Activated naive CD4-positive, alpha-beta T cell treated with anti-CD3 and anti-CD28 coated beads, Interleukin-2, amount 50 U/mL, for 72 hours (primary cell): ENCODE results near the gene SHROOM2. TPM values are rescaled to one million over a fixed set of nuclear protein-coding genes. Genes with fewer than 3 reads are reported as not detected.
A peak's percentile ranks its signal among the peaks of the same experiment; 100 is the strongest.

Experiments
- ATAC-seq, 2 donors: fragments of 150-1000 bp; cut with Tn5 transposase; 2 replicates each; pipeline ENCODE4 v1.10.0; 2021; ENCODE audit warnings: mild to moderate bottlenecking in 2 of 2, moderate library complexity in 2 of 2
- DNase-seq, 2 donors: peaks; one replicate each; pipeline ENCODE4 v3.0.0; 2021 to 2022; ENCODE audit warnings: low spot score in 2 of 2
- H3K27ac Mint-ChIP-seq, 2 donors: one replicate each; pipeline ENCODE4 v1.8.0; 2022; ENCODE audit warnings: mild to moderate bottlenecking in 2 of 2, mixed read lengths in 2 of 2
- H3K36me3 Mint-ChIP-seq, 2 donors: one replicate each; pipeline ENCODE4 v1.8.0; 2022; ENCODE audit warnings: mixed read lengths in 2 of 2
- H3K9me3 Mint-ChIP-seq, 2 donors: one replicate each; pipeline ENCODE4 v1.8.0; 2022; ENCODE audit warnings: mixed read lengths in 2 of 2
- total RNA-seq, 2 donors: library from RNA; stranded (reverse); gene quantifications; one replicate each; pipeline ENCODE4 v1.2.3, GENCODE V29; 2022

SHROOM2 gene
- total RNA-seq, 2 donors from 2014 or later: not detected

- Mint-ChIP-seq H3K27ac (no peak overlapping the region), H3K9me3 (no peaks in the 10 kb centered on the region), H3K36me3 (no peaks in the 10 kb centered on the region)
- no peak for ATAC-seq
- no peak for DNase-seq
Measured at GRCh38 chrX:9873360-9873759, 87.1 kb downstream of the SHROOM2 start.

GRCh38 chrX:9873952-9874351 lies 87.7 kb downstream of the SHROOM2 start:
- no peaks in the 10 kb centered on the region for H3K9me3 Mint-ChIP-seq
- peak; percentile 39 to 70 for ATAC-seq
- H3K36me3 Mint-ChIP-seq: no peaks in the 10 kb centered on the region
- peak in 1 of 2 donors; percentile 38 for DNase-seq
- no peak overlapping the region for H3K27ac Mint-ChIP-seq

DNA sequence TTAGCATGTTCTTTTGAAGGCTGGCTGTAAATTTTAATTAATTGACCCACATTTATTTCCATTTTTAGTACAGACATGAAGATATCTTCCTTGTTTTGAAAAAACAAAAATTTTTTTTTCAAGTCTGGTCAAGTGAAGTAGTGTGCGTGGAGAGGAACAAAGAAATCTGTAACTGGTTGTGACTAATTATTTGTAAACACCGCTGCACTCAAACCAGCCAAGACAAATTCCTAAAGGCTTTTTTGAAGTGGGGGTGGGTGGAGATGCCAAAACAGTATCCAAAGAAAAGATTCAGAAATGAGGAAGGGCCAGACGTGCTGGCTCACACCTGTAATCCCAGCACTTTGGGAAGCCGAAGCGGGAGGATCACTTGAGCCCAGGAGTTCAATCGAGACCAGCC lies 88.3 kb downstream of the SHROOM2 start:
- no peaks in the 10 kb centered on the region for H3K36me3 Mint-ChIP-seq
- ATAC-seq (no peak), DNase-seq (no peak)
- no peaks in the 10 kb centered on the region for H3K9me3 Mint-ChIP-seq
- H3K27ac Mint-ChIP-seq: no peak overlapping the region

GRCh38 chrX:9875801-9876200 lies 89.6 kb downstream of the SHROOM2 start:
- Mint-ChIP-seq H3K9me3 (no peaks in the 10 kb centered on the region), H3K27ac (no peak overlapping the region), H3K36me3 (no peaks in the 10 kb centered on the region)
- ATAC-seq: no peak
- DNase-seq: no peak

DNA sequence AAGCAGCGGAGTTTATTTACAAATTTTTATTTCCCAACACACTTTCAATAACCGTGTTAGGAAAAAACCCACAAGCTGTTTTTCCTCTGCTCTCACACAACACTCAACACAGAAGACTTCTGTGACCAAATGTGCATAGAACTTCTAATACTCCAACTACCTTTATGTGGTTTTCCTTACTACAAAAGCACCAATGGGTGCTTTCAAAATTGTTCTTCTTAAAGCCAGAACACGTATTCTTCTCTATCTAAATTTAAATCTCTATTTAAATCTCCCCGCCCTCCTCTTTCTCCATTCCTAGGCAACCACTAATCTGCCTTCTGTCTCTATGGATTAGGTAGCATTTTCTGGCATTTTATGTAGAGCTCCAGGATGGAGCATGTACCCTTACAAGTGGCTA lies 90.0 kb downstream of the SHROOM2 start:
- ATAC-seq (peak in 1 of 2 donors; percentile 38), DNase-seq (no peak)
- H3K9me3 Mint-ChIP-seq: no peaks in the 10 kb centered on the region
- H3K36me3 Mint-ChIP-seq: no peaks in the 10 kb centered on the region
- H3K27ac Mint-ChIP-seq: no peak overlapping the region

GRCh38 chrX:9878146-9878820 lies 92.1 kb downstream of the SHROOM2 start:
- no peak for ATAC-seq
- Mint-ChIP-seq H3K27ac (no peak overlapping the region), H3K36me3 (no peaks in the 10 kb centered on the region)

DNA sequence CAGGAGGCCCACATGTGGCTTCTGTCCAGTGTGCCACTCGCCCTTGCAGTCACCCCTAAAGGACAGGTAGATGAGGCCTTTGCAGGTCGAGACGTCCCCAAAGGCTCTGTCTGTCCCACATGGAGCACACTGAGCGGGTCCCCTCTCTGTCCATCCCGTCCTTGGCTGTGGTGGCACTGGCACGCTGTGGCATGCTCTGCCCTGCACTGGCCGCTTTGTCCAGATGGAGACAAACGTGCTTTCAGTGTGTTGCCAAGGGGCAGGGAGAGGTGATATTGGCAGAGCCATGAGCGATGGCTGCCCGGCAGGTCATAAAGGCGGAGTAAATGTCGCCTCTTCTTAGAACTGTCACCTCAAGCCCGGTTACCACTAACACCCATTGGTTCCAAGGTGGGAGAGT lies 94.0 kb downstream of the SHROOM2 start:
- DNase-seq (no peak), ATAC-seq (no peak)
- Mint-ChIP-seq H3K9me3 (no peaks in the 10 kb centered on the region), H3K27ac (no peak overlapping the region), H3K36me3 (no peaks in the 10 kb centered on the region)

More at GRCh38 chrX:9878146-9878820, 92.1 kb downstream of the SHROOM2 start:
- H3K9me3 Mint-ChIP-seq: no peaks in the 10 kb centered on the region
- no peak for DNase-seq

GRCh38 chrX:9880870-9881269 lies 94.6 kb downstream of the SHROOM2 start:
- no peak for DNase-seq
- Mint-ChIP-seq H3K9me3 (no peaks in the 10 kb centered on the region), H3K36me3 (no peaks in the 10 kb centered on the region), H3K27ac (no peak overlapping the region)
- no peak for ATAC-seq

GRCh38 chrX:9882669-9883446 lies 96.6 kb downstream of the SHROOM2 start:
- no peaks in the 10 kb centered on the region for H3K36me3 Mint-ChIP-seq
- no peak overlapping the region for H3K27ac Mint-ChIP-seq
- H3K9me3 Mint-ChIP-seq: no peaks in the 10 kb centered on the region
- ATAC-seq (no peak), DNase-seq (no peak)

DNA sequence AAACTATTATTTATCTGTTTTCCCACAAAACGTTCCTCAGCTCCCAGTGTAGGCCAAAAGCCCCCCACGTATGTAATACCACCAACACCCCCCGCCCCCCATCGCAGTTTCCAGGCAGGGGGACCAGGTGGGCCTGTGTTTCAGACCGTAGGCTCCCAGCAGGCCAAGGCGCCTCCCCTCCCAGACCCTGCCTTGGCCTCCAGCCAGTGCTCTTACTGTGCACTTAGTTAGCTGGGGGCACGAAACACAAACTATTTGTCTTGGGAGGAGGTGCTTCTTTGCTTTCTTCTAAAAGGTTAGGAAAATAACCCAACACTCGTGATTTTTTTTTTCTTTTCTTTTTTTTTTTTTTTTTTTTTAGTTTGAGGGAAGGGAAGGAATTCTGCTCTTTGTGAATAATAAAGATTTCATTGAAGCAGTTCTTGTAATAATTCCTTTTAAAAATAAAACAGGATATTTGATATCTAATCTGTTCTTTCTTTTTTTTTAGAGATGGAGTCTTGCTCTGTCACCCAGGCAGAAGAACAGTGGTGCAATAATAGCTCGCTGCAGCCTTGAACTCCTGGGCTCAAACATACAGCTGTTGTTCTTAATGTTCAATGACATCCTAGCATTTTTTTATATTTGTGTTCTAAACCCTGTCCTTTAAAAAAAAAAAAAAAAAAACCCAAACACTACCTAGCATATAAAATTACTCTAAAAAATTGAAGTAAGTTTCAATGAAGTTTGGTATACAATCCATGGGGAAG lies 98.0 kb downstream of the SHROOM2 start:
- no peak overlapping the region for H3K27ac Mint-ChIP-seq
- H3K36me3 Mint-ChIP-seq: no peaks in the 10 kb centered on the region
- ATAC-seq: no peak
- no peak for DNase-seq
- H3K9me3 Mint-ChIP-seq: no peaks in the 10 kb centered on the region

GRCh38 chrX:9885150-9885549 lies 98.9 kb downstream of the SHROOM2 start:
- no peaks in the 10 kb centered on the region for H3K36me3 Mint-ChIP-seq
- peak in 1 of 2 donors; percentile 41 for DNase-seq
- no peak overlapping the region for H3K27ac Mint-ChIP-seq
- ATAC-seq: peak; percentile 75 to 92
- no peaks in the 10 kb centered on the region for H3K9me3 Mint-ChIP-seq

DNA sequence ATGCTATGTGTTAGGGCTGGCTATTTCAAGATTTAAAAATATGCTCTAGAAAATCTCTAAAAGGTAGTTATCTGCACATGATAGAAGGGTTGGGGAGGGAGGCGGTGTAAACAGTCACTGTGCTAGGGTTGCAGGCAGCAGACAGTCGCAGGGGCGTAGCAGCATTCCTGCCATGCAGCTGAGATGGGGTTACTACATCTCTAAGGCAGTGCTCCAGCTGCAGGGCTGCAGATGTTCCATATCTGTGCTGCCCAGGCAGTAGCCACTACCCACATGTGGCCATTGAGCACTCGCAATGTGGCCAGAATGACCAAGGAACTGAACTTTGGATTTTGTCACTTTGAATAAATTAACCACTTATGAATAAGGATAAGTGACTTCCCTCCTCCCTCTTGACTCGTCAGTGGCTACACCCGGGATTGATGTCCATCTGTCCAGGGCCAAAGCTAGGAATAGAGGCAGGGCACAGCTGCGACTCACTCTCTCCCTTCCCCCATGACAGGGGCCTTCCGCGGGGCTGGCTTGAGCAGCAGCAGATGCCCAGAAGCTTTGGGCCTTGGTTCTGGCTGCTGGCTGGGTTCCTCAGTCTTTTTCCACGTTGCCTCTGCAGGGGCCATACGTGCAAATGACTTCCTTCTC lies 101.5 kb downstream of the SHROOM2 start:
- Mint-ChIP-seq H3K27ac (no peak overlapping the region), H3K36me3 (no peaks in the 10 kb centered on the region), H3K9me3 (no peaks in the 10 kb centered on the region)
- no peak for DNase-seq
- no peak for ATAC-seq

- ATAC-seq (no peak), DNase-seq (no peak)
- H3K9me3 Mint-ChIP-seq: no peaks in the 10 kb centered on the region
- no peaks in the 10 kb centered on the region for H3K36me3 Mint-ChIP-seq
- no peak overlapping the region for H3K27ac Mint-ChIP-seq
Measured at GRCh38 chrX:9888953-9889470, 102.8 kb downstream of the SHROOM2 start.

DNA sequence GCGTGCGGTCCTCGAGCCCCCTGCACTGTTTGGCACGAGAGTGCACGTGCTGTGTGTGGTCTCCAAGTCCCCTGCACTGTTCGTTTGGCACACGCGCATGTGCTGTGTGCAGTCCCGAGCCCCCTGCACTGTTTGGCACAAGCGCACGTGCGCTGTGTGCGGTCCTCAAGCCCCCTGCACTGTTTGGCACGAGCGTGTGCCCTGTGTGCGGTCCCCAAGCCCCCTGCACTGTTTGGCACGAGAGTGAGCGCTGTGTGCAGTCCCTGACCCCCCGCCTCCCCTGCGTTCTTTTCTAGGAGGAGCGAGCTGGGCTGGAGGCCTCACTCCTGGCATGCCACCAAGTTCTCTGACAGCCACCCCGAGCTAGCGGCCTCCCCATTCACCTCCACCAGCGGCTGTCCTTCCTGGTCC lies 104.5 kb downstream of the SHROOM2 start:
- no peaks in the 10 kb centered on the region for H3K36me3 Mint-ChIP-seq
- H3K9me3 Mint-ChIP-seq: no peaks in the 10 kb centered on the region
- ATAC-seq (no peak), DNase-seq (no peak)
- no peak overlapping the region for H3K27ac Mint-ChIP-seq

DNA sequence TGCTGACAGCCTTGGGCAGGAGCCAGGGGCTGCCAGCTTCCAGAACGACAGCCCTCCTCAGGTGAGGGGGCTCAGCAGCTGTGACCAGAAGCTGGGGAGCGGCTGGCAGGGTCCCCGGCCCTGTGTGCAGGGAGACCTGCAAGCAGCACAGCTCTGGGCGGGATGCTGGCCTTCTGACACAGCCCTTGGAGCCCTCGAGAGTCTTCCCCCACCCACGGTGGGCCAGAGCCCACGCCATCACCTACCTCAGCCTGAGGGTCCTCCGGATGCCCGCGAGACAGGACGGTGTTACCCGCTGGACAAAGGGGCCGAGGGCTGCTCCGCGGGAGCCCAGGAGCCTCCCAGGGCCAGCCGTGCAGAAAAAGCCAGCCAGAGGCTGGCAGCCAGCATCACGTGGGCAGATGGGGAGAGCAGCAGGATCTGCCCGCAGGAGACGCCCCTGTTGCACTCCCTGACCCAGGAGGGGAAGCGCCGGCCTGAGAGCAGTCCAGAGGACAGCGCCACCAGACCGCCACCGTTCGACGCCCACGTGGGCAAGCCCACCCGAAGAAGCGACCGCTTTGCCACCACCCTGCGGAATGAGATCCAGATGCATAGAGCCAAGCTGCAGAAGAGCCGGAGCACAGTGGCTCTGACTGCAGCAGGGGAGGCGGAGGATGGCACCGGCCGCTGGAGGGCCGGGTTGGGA lies 109.1 kb downstream of the SHROOM2 start:
- Mint-ChIP-seq H3K27ac (no peak overlapping the region), H3K9me3 (no peaks in the 10 kb centered on the region), H3K36me3 (no peaks in the 10 kb centered on the region)
- DNase-seq: no peak
- no peak for ATAC-seq

DNA sequence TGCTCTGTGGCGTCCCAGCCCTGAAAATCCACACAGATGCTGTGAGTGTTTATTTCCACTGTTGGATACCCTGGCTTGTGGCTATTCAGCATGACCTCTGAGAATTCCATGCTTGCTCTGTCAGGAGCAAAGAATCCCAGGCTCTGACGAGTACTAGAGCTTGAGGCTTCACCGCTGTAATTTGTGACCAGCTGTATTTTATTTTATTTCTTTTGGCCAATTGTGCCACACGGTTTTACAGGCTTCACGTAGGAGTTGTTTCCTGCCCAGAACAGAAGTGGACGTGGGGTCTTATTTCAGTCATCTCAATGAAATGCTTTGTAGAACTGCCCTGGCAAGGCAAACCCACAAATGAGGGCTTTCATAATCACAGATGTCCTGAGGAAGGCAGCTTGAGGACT lies 111.5 kb downstream of the SHROOM2 start:
- DNase-seq (no peak), ATAC-seq (no peak)
- Mint-ChIP-seq H3K9me3 (no peaks in the 10 kb centered on the region), H3K27ac (no peak overlapping the region), H3K36me3 (no peaks in the 10 kb centered on the region)
